Neural cell (in vitro differentiated cells): Measurements from ENCODE around the gene DCC. TPM values are rescaled to one million over a fixed set of nuclear protein-coding genes. Genes with fewer than 3 reads are reported as not detected.

Experiments used
- H2AFZ ChIP-seq: fragments of 200-600, 300-800 bp; sonication (generic), shearing (Covaris generic); 2 replicates; pipeline ENCODE4 v1.6.0; 2014; ENCODE audit warnings: low read depth, mild to moderate bottlenecking, antibody characterized with exemption, low read length, moderate library complexity
- H3F3A ChIP-seq: fragments of 200-600 bp; shearing (Covaris generic); 2 replicates; pipeline ENCODE4 v1.6.1; 2016; ENCODE audit warnings: mild to moderate bottlenecking, moderate library complexity, mixed read lengths, antibody characterized with exemption, low read length; ENCODE audit not compliant: insufficient read depth, poor library complexity, severe bottlenecking
- H3K27ac ChIP-seq: fragments of 200-600, 300-800 bp; sonication (generic), shearing (Covaris generic); 2 replicates; pipeline ENCODE4 v1.5.1; 2014; ENCODE audit warnings: mild to moderate bottlenecking, low read length, moderate library complexity
- H3K27me3 ChIP-seq: fragments of 300-800, 200-600 bp; sonication (generic), shearing (Covaris generic); 2 replicates; pipeline ENCODE4 v1.6.0; 2014; ENCODE audit warnings: mild to moderate bottlenecking, low read depth, low read length, moderate library complexity; ENCODE audit not compliant: insufficient read depth
- H3K36me3 ChIP-seq: fragments of 300-800, 200-600 bp; sonication (generic), shearing (Covaris generic); 2 replicates; pipeline ENCODE4 v1.5.1; 2014; ENCODE audit warnings: mild to moderate bottlenecking, antibody characterized with exemption, low read length, moderate library complexity; ENCODE audit not compliant: insufficient read depth
- H3K4me2 ChIP-seq: fragments of 300-800, 200-600 bp; sonication (generic), shearing (Covaris generic); 2 replicates; pipeline ENCODE4 v1.6.0; 2014; ENCODE audit warnings: mild to moderate bottlenecking, low read length
- H3K4me3 ChIP-seq: fragments of 300-800, 200-600 bp; sonication (generic), shearing (Covaris generic); 2 replicates; pipeline ENCODE4 v1.5.1; 2014; ENCODE audit warnings: mild to moderate bottlenecking, low read length, moderate library complexity
- H3K79me2 ChIP-seq: fragments of 200-600 bp; shearing (Covaris generic); replicated peaks from 2 replicates; pipeline ENCODE4 v1.6.0; 2014; ENCODE audit warnings: mild to moderate bottlenecking, low read length, moderate library complexity; ENCODE audit not compliant: insufficient read depth
- H3K9ac ChIP-seq: fragments of 300-800, 200-600 bp; sonication (generic), shearing (Covaris generic); 2 replicates; pipeline ENCODE4 v1.6.1; 2016; ENCODE audit warnings: mild to moderate bottlenecking, low read length, mixed read lengths
- H3K9me2 ChIP-seq: fragments of 200-600 bp; shearing (Covaris generic); 2 replicates; pipeline ENCODE4 v1.6.1; 2016; ENCODE audit warnings: mild to moderate bottlenecking, low read length, mixed read lengths; ENCODE audit not compliant: insufficient read depth
- H3K9me3 ChIP-seq: fragments of 200-600, 300-800 bp; sonication (generic), shearing (Covaris generic); 2 replicates; pipeline ENCODE4 v1.6.1; 2016; ENCODE audit warnings: mild to moderate bottlenecking, mixed run types, low read length, moderate library complexity, mixed read lengths
- H4K20me1 ChIP-seq: fragments of 200-600 bp; shearing (Covaris generic); 2 replicates; pipeline ENCODE4 v1.6.1; 2016; ENCODE audit warnings: mild to moderate bottlenecking, mixed run types; ENCODE audit not compliant: insufficient read depth
- CTCF ChIP-seq: fragments of 450-650 bp; IDR thresholded peaks from 2 replicates; pipeline ENCODE4 v1.5.1; 2014; ENCODE audit warnings: antibody characterized with exemption, mild to moderate bottlenecking, moderate library complexity; ENCODE audit not compliant: poor library complexity, severe bottlenecking
- EP300 ChIP-seq: fragments of 450-650 bp; conservative IDR thresholded peaks from 2 replicates; pipeline ENCODE4 v1.6.1; 2014; ENCODE audit warnings: antibody characterized with exemption, mild to moderate bottlenecking, moderate library complexity; ENCODE audit not compliant: poor library complexity, severe bottlenecking
- EZH2 ChIP-seq: fragments of 200-600, 300-800 bp; shearing (Covaris generic), sonication (generic); IDR thresholded peaks from 2 replicates; pipeline ENCODE4 v1.6.1; 2014; ENCODE audit warnings: antibody characterized with exemption, low read length, borderline replicate concordance, mild to moderate bottlenecking; ENCODE audit not compliant: insufficient read depth, poor library complexity, severe bottlenecking
- MXI1 ChIP-seq: fragments of 450-650 bp; conservative IDR thresholded peaks from 2 replicates; pipeline ENCODE4 v1.6.1; 2014; ENCODE audit warnings: antibody characterized with exemption, mild to moderate bottlenecking; ENCODE audit not compliant: poor library complexity, severe bottlenecking
- POLR2AphosphoS5 ChIP-seq: IDR thresholded peaks from 2 replicates; pipeline ENCODE4 v1.6.1; 2012
- RAD21 ChIP-seq: fragments of 450-650 bp; conservative IDR thresholded peaks from 2 replicates; pipeline ENCODE4 v1.6.1; 2014; ENCODE audit warnings: antibody characterized with exemption, mild to moderate bottlenecking, moderate library complexity
- REST ChIP-seq: IDR thresholded peaks from 2 replicates; pipeline ENCODE4 v1.6.1; 2012; ENCODE audit warnings: borderline replicate concordance
- SMC3 ChIP-seq: fragments of 450-650 bp; conservative IDR thresholded peaks from 2 replicates; pipeline ENCODE4 v1.6.1; 2014; ENCODE audit warnings: antibody characterized with exemption, mild to moderate bottlenecking, moderate library complexity; ENCODE audit not compliant: poor library complexity
- TAF1 ChIP-seq: IDR thresholded peaks from 2 replicates; pipeline ENCODE4 v1.6.1; 2012; ENCODE audit warnings: low read depth
- polyA plus RNA-seq: library from polyadenylated mRNA; depleted of rRNA; stranded (reverse); fragments of >200 nt; gene quantifications from 2 replicates; pipeline ENCODE4 v1.2.3, GENCODE V29; 2014

The DCC gene
- polyA plus RNA-seq, 1 donor from 2014 or later: 40.7 TPM

- no peaks in the 10 kb centered on the region for H3K36me3 ChIP-seq
- H3K9me3 ChIP-seq: no peaks in the 10 kb centered on the region
- no peaks in the 10 kb centered on the region for H3K27me3 ChIP-seq
- TF ChIP-seq RAD21 (no peak), POLR2AphosphoS5 (no peak), CTCF (no peak), MXI1 (no peak)
- H3K9ac ChIP-seq: no peak overlapping the region
- no peak overlapping the region for H3K4me3 ChIP-seq
- H2AFZ ChIP-seq: no peak overlapping the region
- no peak overlapping the region for H3K27ac ChIP-seq
- H3K79me2 ChIP-seq: peaks cover 4% of the 10 kb centered on the region
- H3K9me2 ChIP-seq: no peaks in the 10 kb centered on the region
- no peaks in the 10 kb centered on the region for H4K20me1 ChIP-seq
- H3F3A ChIP-seq: no peaks in the 10 kb centered on the region
- H3K4me2 ChIP-seq: no peak overlapping the region
Measured at GRCh38 chr18:52723550-52723970, 383.6 kb downstream of the DCC start.

GRCh38 chr18:52730972-52731619 is 391.1 kb downstream of the DCC start:
- Histone ChIP-seq H3K9me3 (no peaks in the 10 kb centered on the region), H2AFZ (no peak overlapping the region), H3K27ac (peak overlapping the region; percentile 5), H3F3A (no peaks in the 10 kb centered on the region), H3K36me3 (no peaks in the 10 kb centered on the region), H3K9ac (no peak overlapping the region), H4K20me1 (no peaks in the 10 kb centered on the region), H3K27me3 (no peaks in the 10 kb centered on the region), H3K79me2 (peaks cover 9% of the 10 kb centered on the region), H3K4me3 (no peak overlapping the region), H3K4me2 (no peak overlapping the region), H3K9me2 (no peaks in the 10 kb centered on the region)
- no peak for TF ChIP-seq SMC3
- TF ChIP-seq EZH2: no peak
- TF ChIP-seq MXI1: no peak
- no peak for TF ChIP-seq RAD21
- no peak for TF ChIP-seq REST

- H3K9me2 ChIP-seq: no peaks in the 10 kb centered on the region
- H4K20me1 ChIP-seq: no peaks in the 10 kb centered on the region
- TF ChIP-seq EP300 (no peak), EZH2 (no peak), MXI1 (no peak), CTCF (no peak), TAF1 (no peak), SMC3 (no peak), REST (no peak), RAD21 (no peak), POLR2AphosphoS5 (no peak)
- H3K9me3 ChIP-seq: no peaks in the 10 kb centered on the region
- no peaks in the 10 kb centered on the region for H3K27me3 ChIP-seq
- H3K36me3 ChIP-seq: no peaks in the 10 kb centered on the region
- no peaks in the 10 kb centered on the region for H3F3A ChIP-seq
- no peak overlapping the region for H3K9ac ChIP-seq
- no peak overlapping the region for H3K27ac ChIP-seq
- no peak overlapping the region for H3K4me3 ChIP-seq
- peaks cover 3% of the 10 kb centered on the region for H3K79me2 ChIP-seq
- H3K4me2 ChIP-seq: no peak overlapping the region
- no peak overlapping the region for H2AFZ ChIP-seq
Measured at GRCh38 chr18:52738946-52739345, 398.9 kb downstream of the DCC start.
